HG02759 (cell line): ENCODE data around the gene TCP1.
"Not testable (repeated sequence)": the region's sequence is repeated elsewhere in the genome, so short reads cannot be mapped to it uniquely, and the experiment has no call there.

Experiments
- ATAC-seq: cut with Tn5 transposase; IDR thresholded peaks from one replicate; pipeline ENCODE4 v1.9.1; 2021; ENCODE audit warnings: mild to moderate bottlenecking, moderate library complexity; ENCODE audit not compliant: unreplicated experiment

The TCP1 gene

GRCh38 chr6:159778131-159778530, 11.3 kb downstream of the TCP1 start:
- ATAC-seq: no peak

DNA sequence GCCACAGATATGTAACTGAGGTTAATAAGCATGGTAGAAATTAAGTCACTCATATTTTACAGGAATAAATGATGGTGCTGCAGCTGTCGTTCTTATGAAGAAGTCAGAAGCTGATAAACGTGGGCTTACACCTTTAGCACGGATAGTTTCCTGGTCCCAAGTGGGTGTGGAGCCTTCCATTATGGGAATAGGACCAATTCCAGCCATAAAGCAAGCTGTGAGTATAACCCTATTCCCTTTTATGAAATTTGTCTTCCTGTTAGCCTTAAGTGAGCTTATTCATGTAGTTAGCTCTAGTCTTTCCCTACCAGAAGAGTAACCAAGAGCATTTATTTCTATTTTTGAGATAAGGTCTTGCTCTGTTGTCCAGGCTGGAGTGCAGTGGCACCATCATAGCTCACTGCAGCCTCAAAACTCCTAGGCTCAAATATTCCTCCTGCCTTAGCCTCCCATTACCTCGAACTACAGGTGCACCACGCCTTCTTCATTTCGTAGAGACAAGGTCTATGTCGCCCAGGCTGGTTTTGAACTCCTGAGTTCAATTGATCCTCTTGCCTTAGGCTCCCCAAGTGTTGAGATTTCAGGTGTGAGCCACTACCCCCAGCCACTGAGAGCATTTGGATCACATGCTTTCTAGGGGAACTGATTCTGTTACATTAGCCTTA, 12.0 kb downstream of the TCP1 start:
- ATAC-seq: no peak

- no peak for ATAC-seq
Measured at GRCh38 chr6:159772196-159772595, 17.2 kb downstream of the TCP1 start.

- ATAC-seq: no peak
Measured at GRCh38 chr6:159769470-159769869, 19.9 kb downstream of the TCP1 start.

DNA sequence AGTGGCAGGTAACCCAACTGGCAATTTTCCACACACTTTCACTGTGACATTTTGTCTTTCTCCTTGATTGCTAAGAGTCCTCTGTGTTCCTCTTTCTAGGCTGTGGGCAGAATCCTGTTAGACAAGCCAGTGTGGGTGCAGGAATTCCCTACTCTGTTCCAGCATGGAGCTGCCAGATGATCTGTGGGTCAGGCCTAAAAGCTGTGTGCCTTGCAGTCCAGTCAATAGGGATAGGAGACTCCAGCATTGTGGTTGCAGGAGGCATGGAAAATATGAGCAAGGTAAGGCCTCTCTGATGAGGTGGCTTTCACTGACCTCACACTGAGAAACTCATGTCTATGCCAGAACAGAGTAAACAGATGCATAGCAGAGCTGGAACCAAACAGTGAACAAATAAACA, 22.5 kb downstream of the TCP1 start:
- no peak for ATAC-seq

DNA sequence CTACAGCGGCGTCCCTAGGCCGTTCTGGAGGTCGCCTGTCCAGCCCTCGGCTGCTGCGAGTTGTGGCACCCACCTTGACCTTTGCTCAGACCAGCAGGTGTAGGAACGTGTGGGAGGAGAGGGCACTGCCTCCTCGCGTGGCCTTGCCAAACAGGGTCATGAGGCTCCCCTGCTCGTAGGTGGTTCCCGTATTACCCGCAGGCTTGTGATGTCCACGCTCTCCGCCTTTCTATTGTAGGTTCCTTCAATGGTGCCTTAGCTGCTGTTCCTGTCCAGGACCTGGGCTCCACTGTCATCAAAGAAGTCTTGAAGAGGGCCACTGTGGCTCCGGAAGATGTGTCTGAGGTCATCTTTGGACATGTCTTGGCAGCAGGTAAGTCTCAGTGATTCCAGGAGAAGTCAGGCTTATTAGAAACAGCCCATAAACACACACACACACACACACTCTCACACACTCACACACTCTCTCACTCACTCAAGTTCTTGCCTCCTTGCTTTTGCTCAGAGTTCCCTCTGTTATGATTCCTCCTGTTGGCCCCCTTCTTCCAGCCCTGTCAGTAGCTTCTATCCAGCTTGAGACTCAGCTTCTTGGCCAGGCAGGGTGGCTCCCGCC, 26.6 kb downstream of the TCP1 start:
- ATAC-seq: peak; percentile 14

DNA sequence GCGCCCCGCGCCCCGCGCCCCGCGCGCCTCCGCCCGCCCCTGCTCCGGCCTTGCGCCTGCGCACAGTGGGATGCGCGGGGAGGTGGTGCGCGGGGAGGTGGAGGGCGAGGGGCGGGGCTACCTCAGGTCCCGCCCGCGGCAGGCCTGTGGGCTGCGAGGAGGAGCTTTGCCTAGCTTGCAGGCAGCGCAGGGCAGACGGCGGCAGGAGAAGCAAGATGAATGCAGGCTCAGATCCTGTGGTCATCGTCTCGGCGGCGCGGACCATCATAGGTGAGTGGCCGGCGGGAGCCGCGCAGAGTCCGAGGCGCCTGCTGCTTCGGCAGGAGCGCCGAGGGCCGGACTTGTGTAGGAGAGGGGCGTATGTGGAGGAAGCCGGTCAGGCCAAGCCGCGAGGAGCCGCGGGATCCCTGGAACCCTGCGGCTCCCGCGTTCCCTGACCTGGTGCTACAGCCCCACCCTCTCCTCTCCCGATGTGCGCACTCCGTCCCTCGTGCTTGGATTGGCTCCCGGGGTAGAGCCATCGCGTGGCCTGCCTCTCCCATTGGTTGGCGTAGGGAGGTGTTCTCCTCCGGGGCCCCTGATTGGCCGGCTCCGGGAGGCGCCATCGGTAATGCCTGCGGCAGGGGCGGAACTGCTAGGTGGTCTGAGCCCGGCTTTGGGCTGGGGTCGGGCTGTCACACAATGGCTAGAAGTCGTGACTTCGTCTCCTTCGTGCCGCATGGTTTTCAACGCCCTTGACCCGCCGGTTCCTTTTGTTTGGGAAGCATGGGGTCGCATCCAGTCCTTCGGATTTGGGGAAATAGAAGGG, 27.3 kb downstream of the TCP1 start, which contains the start of gene ACAT2:
Gene ACAT2, plus strand, starts transcription at position 173 of the 808 bp plus-strand sequence. Its CDS starts 43 bp downstream, at position 216.
- peak; percentile 96 for ATAC-seq

GRCh38 chr6:159761129-159761872, 28.1 kb downstream of the TCP1 start:
- ATAC-seq: peak; percentile 0

- no peak for ATAC-seq
Measured at GRCh38 chr6:159760602-159761057, 28.8 kb downstream of the TCP1 start.

GRCh38 chr6:159759645-159760044, 29.8 kb downstream of the TCP1 start:
- no peak for ATAC-seq

- no peak for ATAC-seq
Measured at GRCh38 chr6:159758031-159759001, 31.1 kb downstream of the TCP1 start.

- no peak for ATAC-seq
Measured at GRCh38 chr6:159756508-159756907, 32.9 kb downstream of the TCP1 start.

DNA sequence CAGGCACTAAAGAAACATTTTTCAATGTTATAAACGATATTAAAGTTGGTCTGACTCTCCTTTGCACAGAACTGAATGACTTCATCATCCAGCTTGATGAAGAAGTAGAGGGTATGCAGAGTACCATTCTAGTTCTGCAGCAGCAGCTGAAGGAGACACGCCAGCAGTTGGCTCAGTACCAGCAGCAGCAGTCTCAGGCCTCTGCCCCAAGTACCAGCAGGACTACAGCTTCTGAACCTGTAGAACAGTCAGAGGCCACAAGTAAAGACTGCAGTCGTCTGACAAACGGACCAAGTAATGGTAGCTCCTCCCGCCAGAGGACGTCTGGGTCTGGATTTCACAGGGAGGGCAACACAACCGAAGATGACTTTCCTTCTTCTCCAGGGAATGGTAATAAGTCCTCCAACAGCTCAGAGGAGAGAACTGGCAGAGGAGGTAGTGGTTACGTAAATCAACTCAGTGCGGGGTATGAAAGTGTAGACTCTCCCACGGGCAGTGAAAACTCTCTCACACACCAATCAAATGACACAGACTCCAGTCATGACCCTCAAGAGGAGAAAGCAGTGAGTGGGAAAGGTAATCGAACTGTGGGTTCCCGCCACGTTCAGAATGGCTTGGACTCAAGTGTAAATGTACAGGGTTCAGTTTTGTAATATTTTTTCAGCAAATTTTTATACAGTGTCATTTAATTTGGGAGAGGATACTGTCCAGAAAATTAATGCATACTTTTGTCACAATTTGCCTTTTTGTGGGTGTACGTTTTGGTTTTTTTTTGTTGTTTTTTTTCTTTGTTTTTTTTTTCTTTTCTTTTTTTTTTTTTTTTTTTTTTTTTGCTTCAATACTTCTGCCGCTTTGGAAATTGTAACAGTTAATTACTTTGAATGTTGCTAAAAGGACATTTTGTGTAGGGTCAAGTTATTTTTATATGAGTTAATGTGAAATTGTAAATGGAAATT, 34.2 kb downstream of the TCP1 start:
- ATAC-seq: no peak

DNA sequence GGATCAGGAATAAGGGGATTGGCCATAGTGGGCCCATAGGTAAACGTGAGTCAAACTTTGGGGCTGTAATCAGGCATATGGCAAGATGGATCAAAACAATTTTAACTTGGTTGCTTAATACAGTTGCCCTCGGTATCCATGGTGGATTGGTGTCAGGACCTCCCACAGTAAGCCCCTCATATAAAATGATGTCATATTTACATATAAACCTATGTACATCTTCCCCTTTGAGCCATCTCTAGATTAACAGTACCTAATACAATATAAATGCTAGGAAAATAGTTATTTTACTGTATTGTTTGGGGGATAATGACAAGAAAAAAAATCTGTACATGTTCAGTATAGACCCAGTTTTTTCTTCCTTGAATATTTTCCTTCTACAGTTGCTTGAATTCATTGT, 35.0 kb downstream of the TCP1 start:
- ATAC-seq: no peak

DNA sequence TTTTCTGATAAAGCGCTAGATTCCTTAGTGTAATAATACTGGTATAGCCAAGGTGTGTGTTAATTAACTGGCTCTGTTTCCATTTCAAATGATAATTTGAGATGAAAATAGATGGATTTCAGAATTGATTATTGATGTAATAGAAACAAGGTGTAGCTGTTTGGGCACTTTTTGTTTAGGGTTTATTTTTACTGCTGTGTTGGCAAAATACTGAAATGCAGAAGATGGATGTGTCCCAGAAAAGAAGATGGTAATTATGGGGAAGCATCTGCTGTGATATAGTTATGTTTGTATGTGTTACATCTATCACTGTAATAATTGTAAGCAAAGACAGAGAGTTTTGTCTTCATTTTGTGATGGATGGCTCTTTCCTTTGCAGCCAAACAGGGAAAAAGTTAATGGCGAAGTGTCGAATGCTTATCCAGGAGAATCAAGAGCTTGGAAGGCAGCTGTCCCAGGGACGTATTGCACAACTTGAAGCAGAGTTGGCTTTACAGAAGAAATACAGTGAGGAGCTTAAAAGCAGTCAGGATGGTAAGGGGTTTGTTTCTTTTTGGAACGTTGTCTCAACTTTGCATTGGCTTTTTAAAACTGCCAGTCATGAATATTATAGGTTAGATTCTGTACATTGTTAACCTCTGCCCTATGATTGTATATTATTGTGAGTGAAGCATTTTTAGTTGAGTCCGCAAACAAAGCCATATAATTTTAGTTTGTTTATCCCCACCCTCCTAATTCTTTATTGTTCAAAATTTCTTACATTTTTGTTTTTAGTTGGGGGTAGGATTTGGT, 36.1 kb downstream of the TCP1 start:
- no peak for ATAC-seq

- no peak for ATAC-seq
Measured at GRCh38 chr6:159751448-159751847, 38.0 kb downstream of the TCP1 start.

DNA sequence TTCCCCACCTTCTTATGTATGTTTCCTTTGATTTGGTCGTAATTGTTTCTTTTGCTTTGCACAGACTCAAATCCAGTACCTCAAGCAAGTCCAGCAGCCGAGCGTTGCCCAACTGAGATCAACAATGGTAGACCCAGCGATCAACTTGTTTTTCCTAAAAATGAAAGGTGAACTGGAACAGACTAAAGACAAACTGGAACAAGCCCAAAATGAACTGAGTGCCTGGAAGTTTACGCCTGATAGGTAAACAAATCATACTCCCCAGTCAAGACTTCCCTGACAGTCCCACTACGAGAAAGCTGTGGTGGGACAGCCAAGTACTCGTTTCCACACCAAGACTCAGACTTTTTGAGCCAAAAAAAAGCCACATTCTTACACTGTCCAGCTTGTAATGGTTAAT, 41.3 kb downstream of the TCP1 start:
- not testable (repeated sequence) for ATAC-seq

DNA sequence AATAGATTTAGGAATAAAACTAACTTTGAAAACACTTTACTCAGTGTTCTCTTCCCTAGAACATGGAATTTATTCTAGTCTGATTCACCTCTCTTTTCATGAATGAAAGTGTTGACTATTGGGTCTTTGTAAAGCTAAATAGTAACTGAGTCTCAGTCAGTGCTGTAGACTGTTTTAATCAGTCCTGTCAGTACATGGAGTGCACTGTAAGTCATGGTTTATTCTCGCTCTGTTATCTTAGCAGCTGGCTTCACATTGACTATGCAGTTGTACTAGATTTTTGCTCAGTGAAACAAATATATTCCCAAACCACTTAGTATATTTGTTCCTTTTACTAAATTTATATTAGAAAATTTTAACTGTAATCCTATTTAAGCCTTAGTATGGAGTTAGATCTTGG, 42.6 kb downstream of the TCP1 start:
- ATAC-seq: no peak
